ENCODE data around the gene CCDC60. TPM values are rescaled to one million over a fixed set of nuclear protein-coding genes. Genes with fewer than 3 reads are reported as not detected.

CCDC60 gene
- total RNA-seq, 1 donor from 2014 or later = not detected

DNA sequence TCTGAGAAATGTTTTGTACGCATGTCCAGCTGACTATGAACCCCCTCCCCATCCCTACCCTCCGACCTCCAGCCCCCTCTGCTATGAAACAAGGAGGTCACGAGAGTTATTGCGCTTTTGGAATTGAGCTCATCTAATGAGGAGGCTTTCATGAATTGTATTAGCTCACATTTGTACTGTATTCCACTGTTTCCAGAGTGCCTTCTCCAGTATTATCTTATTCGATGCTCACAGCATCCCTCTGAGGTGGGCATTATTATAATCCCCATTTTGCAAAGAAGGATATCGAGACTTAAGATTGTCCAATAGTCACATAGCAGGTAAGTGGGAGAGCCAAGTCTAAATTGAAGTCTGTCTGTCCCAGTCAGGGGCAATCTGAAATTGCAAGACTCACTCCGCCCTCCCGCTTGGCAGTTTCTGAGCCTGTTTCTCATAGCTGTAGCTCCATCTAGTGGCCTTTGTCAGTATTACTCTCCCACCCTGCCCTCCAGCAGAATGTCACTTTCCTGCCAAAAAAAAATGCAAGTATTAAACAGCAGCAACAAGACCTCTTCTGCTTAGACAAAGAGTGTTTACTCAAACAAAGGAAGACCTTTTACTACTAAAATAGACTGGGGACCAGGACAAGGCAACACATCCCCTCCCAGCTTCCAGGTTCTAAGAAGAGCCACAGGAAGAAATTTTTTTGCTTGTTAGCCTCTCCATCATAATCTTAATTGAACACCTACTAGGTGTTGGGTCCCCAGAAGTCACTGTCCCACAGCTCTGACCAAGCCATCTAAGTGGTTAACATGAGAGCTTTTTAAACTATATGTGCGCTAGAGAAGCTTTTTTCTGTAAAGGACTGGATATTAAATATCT lies 210.5 kb downstream of the CCDC60 start:
- ATAC-seq (ENCODE audit: low read depth) (peak; percentile 37), DNase-seq (no peak)
- no peaks in the 10 kb centered on the region for H3K9me3 Mint-ChIP-seq
- H3K36me3 Mint-ChIP-seq (ENCODE audit: low read depth) = no peaks in the 10 kb centered on the region
- POLR2A ChIA-PET = no interaction called here
- intact Hi-C loops (cut with micrococcal nuclease) = no loop called here
- peaks cover 13% of the 10 kb centered on the region for H3K27me3 Mint-ChIP-seq
- no peak overlapping the region for H3K4me3 Mint-ChIP-seq
- no peak overlapping the region for H3K27ac Mint-ChIP-seq
- CTCF ChIA-PET = interaction anchor here (0.6 to 1.7 kb wide), 5 partner anchors 8 to 1140 kb away, joined by 3 to 6 read pairs (median 4); no protein-coding TSS in a partner anchor
- H3K4me1 Mint-ChIP-seq = no peaks in the 10 kb centered on the region
- TF ChIP-seq, protein P1, sequence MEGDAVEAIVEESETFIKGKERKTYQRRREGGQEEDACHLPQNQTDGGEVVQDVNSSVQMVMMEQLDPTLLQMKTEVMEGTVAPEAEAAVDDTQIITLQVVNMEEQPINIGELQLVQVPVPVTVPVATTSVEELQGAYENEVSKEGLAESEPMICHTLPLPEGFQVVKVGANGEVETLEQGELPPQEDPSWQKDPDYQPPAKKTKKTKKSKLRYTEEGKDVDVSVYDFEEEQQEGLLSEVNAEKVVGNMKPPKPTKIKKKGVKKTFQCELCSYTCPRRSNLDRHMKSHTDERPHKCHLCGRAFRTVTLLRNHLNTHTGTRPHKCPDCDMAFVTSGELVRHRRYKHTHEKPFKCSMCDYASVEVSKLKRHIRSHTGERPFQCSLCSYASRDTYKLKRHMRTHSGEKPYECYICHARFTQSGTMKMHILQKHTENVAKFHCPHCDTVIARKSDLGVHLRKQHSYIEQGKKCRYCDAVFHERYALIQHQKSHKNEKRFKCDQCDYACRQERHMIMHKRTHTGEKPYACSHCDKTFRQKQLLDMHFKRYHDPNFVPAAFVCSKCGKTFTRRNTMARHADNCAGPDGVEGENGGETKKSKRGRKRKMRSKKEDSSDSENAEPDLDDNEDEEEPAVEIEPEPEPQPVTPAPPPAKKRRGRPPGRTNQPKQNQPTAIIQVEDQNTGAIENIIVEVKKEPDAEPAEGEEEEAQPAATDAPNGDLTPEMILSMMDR (IDR thresholded peaks at IDR 0.05) = peak; percentile 73

DNA sequence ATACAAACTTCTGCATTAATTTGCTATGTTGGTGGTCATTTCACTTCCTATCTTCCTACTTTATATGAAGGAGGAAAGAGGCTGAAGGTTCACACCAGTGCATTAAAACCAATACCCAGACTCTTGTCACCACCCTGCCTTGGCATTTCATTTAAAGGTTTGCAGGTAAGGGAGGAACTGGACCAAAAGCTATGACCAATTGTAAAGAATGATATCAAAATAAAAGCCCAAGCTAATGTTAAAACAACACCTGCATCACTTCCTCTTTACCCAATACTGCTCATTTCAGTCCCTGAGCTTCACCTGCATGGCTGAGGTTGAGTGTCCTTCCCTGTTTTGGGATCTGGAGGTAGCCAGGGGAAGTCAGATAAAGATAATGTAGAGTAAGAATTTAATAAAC lies 211.8 kb downstream of the CCDC60 start:
- Mint-ChIP-seq H3K4me1 (no peaks in the 10 kb centered on the region), H3K27me3 (peaks cover 13% of the 10 kb centered on the region), H3K4me3 (no peak overlapping the region), H3K36me3 (ENCODE audit: low read depth) (no peaks in the 10 kb centered on the region), H3K27ac (no peak overlapping the region), H3K9me3 (no peaks in the 10 kb centered on the region)
- TF ChIP-seq, protein P1 (IDR thresholded peaks at IDR 0.05) = no peak
- CTCF ChIA-PET = interaction anchor here (1.2 kb wide), 2 partner anchors 119 to 569 kb away, joined by 3 read pairs; no protein-coding TSS in a partner anchor
- ATAC-seq (ENCODE audit: low read depth) (no peak), DNase-seq (no peak)
- POLR2A ChIA-PET = interaction anchor here (0.6 kb wide), 1 partner anchor 28 kb away, joined by 5 read pairs; no protein-coding TSS in a partner anchor
- intact Hi-C loops (cut with micrococcal nuclease) = no loop called here

DNA sequence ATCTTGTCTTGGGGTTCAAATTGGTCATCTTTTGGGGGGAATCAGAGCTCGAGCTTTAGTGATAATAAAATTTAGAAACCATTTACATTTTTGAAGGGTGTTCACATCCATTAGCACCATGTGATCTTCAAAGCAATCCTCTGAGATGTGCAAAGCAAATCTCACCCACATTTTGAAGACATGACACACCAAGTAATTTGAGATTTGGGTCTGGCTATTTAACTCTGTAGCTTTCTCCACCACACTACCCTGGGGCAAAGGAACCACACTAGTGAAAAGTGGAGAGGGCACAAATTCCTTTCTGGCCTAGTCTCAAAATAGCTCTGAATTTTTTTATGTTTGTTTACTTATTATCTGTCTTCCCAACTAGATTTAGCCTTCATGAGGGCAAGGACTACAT lies 212.5 kb downstream of the CCDC60 start:
- Mint-ChIP-seq H3K27ac (no peak overlapping the region), H3K36me3 (ENCODE audit: low read depth) (no peaks in the 10 kb centered on the region), H3K9me3 (no peaks in the 10 kb centered on the region), H3K4me3 (no peak overlapping the region), H3K4me1 (no peaks in the 10 kb centered on the region), H3K27me3 (peaks cover 13% of the 10 kb centered on the region)
- TF ChIP-seq, protein P1 (IDR thresholded peaks at IDR 0.05) = no peak
- no peak for DNase-seq
- ATAC-seq (ENCODE audit: low read depth) = no peak
- ChIA-PET POLR2A (no interaction called here), CTCF (interaction anchor here (1.2 kb wide), 2 partner anchors 118 to 569 kb away, joined by 3 read pairs; no protein-coding TSS in a partner anchor)
- intact Hi-C loops (cut with micrococcal nuclease) = no loop called here

DNA sequence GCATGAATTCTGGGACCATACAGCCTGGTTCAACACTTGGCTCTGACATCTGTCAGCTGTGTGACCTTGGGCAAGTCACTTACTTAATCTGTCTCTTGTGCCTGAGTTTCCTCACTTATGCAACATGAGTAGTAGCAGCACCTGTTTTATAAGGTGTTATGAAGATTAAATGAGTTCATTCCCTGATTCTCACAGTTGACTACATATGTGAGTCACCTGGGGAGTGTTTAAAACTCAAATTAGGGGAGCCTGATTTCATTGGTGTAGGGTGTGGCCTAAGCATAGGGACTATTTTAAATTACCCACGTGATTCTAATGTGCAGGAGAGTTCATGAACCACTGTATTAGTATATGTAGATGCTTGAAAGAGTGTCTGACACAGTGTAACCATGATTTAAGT lies 222.3 kb downstream of the CCDC60 start:
- TF ChIP-seq, protein P1 (IDR thresholded peaks at IDR 0.05) = no peak
- DNase-seq = no peak
- no peak for ATAC-seq (ENCODE audit: low read depth)
- no peaks in the 10 kb centered on the region for H3K4me1 Mint-ChIP-seq
- H3K27ac Mint-ChIP-seq = no peak overlapping the region
- H3K27me3 Mint-ChIP-seq = peaks cover 7% of the 10 kb centered on the region
- POLR2A ChIA-PET = no interaction called here
- H3K9me3 Mint-ChIP-seq = peaks cover 3% of the 10 kb centered on the region
- intact Hi-C loops (cut with micrococcal nuclease) = no loop called here
- no peak overlapping the region for H3K4me3 Mint-ChIP-seq
- no peaks in the 10 kb centered on the region for H3K36me3 Mint-ChIP-seq (ENCODE audit: low read depth)
- CTCF ChIA-PET = no interaction called here

DNA sequence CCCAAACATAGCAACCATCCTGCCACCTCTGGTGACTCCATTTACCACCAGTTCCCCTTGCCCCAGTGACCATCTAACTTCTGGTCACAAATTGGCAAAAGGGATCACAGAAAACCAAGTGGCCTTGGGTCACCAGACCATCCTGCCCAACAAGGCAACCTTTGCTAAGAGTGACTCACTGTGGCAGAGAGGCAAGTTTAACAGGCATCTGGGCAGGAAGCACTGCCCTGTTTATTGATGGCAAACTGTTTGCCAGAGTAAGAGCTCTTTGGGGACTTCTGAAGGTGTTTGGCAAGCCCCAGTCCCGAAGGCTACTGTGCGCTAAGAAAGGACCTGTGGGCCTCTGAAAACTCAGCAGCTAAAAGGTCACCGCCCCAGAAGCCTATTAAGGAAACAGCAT lies 230.9 kb downstream of the CCDC60 start:
- Mint-ChIP-seq H3K27me3 (peaks cover 8% of the 10 kb centered on the region), H3K4me3 (no peak overlapping the region), H3K27ac (no peak overlapping the region), H3K4me1 (no peaks in the 10 kb centered on the region), H3K9me3 (no peaks in the 10 kb centered on the region), H3K36me3 (ENCODE audit: low read depth) (no peaks in the 10 kb centered on the region)
- ATAC-seq (ENCODE audit: low read depth) (no peak), DNase-seq (no peak)
- CTCF ChIA-PET = no interaction called here
- TF ChIP-seq, protein P1 (IDR thresholded peaks at IDR 0.05) = no peak
- POLR2A ChIA-PET = no interaction called here
- intact Hi-C loops (cut with micrococcal nuclease) = no loop called here

Data from activated B cell treated with CpG ODN at 0.5 μM for 24 hours (primary cell).